A549 (cell line): ENCODE measurements around the gene CCDC38.

Experiments
- BHLHE40 ChIP-seq: IDR thresholded peaks from 2 replicates; pipeline ENCODE4 v1.6.1; 2012; ENCODE audit warnings: low read depth, low read length, inconsistent platforms
- CHD4 ChIP-seq: fragments of 200-600 bp; sonication (generic); IDR thresholded peaks from 2 replicates; pipeline ENCODE4 v1.6.1; 2016; ENCODE audit warnings: antibody characterized with exemption, mild to moderate bottlenecking, borderline replicate concordance
- CTCF ChIP-seq: fragments of >200 bp; sonication (Bioruptor Twin); formaldehyde crosslinking; IDR thresholded peaks from 3 replicates; pipeline ENCODE4 v1.5.1; 2016
- HOXB5 ChIP-seq: fragments of 250-450 bp; sonication (Bioruptor Pico); IDR thresholded peaks from 2 replicates; pipeline ENCODE4 v1.5.0; 2020; ENCODE audit warnings: mild to moderate bottlenecking, moderate library complexity
- MAZ ChIP-seq: fragments of 150-350 bp; IDR thresholded peaks from 2 replicates; pipeline ENCODE4 v1.6.1; 2014; ENCODE audit warnings: antibody characterized with exemption, low read depth, low read length, borderline replicate concordance
- POLR2A ChIP-seq: IDR thresholded peaks from 2 replicates; pipeline ENCODE4 v1.6.1; 2012; ENCODE audit warnings: mild to moderate bottlenecking, low read length
- RFX5 ChIP-seq: fragments of 450-650 bp; IDR thresholded peaks from 2 replicates; pipeline ENCODE4 v1.7.1; 2014; ENCODE audit warnings: antibody characterized with exemption, mild to moderate bottlenecking, moderate library complexity
- SMC3 ChIP-seq: fragments of >200 bp; sonication (Bioruptor Twin); formaldehyde crosslinking; IDR thresholded peaks from 3 replicates; pipeline ENCODE4 v1.6.1; 2018; ENCODE audit warnings: inconsistent platforms
- TF ChIP-seq, protein P1 (sequence below): fragments of 150-350 bp; IDR thresholded peaks from 2 replicates; pipeline ENCODE4 v1.6.1; 2014; ENCODE audit warnings: low read depth, mild to moderate bottlenecking, low read length
- TF ChIP-seq, protein P2 (sequence below): fragments of 450-650 bp; IDR thresholded peaks from 2 replicates; pipeline ENCODE4 v1.6.1; 2014; ENCODE audit warnings: antibody characterized with exemption

GRCh38 chr12:95960241-95960640 lies 17.8 kb upstream of the CCDC38 start:
- TF ChIP-seq POLR2A (no peak), BHLHE40 (no peak), CTCF (no peak), HOXB5 (CRISPR knock-in tag) (no peak), MAZ (no peak), SMC3 (no peak), CHD4 (no peak), RFX5 (no peak)
- TF ChIP-seq, protein P1, sequence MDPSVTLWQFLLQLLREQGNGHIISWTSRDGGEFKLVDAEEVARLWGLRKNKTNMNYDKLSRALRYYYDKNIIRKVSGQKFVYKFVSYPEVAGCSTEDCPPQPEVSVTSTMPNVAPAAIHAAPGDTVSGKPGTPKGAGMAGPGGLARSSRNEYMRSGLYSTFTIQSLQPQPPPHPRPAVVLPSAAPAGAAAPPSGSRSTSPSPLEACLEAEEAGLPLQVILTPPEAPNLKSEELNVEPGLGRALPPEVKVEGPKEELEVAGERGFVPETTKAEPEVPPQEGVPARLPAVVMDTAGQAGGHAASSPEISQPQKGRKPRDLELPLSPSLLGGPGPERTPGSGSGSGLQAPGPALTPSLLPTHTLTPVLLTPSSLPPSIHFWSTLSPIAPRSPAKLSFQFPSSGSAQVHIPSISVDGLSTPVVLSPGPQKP = no peak
- TF ChIP-seq, protein P2, sequence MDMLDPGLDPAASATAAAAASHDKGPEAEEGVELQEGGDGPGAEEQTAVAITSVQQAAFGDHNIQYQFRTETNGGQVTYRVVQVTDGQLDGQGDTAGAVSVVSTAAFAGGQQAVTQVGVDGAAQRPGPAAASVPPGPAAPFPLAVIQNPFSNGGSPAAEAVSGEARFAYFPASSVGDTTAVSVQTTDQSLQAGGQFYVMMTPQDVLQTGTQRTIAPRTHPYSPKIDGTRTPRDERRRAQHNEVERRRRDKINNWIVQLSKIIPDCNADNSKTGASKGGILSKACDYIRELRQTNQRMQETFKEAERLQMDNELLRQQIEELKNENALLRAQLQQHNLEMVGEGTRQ = no peak
